GM10847 (cell line): ENCODE data around the gene SLC6A17.

Experiments
- POLR2A ChIP-seq: IDR thresholded peaks from 2 replicates; pipeline ENCODE4 v1.6.1; 2011; ENCODE audit not compliant: insufficient read length; ENCODE audit errors: extremely low read depth

SLC6A17 gene

GRCh38 chr1:110150330-110151174, at the start of gene SLC6A17:
Gene SLC6A17, plus strand, starts transcription at chr1:110150494. Its CDS starts 16,436 bp downstream, at chr1:110166930.
- TF ChIP-seq POLR2A, result no peak

DNA sequence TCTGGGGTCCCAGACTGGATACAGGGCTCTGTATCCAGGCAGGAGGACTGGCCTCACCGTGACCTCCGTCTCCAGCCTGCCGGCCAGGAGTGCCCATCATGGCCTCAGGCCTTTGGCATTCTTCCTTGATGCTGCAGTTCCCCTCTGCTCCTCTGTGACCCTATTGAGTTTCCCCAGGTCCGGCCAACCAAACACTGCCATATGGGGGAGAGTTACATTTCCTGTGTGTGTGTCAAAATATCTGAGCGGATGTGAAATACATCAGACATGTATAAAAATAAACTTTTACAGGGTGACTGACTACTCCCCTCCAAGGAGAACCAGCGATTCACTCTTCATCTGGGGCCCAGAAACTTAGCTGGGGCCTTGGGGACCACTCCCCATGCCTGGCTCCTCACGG, 48.2 kb upstream of the SLC6A17 start:
- no peak for TF ChIP-seq POLR2A

DNA sequence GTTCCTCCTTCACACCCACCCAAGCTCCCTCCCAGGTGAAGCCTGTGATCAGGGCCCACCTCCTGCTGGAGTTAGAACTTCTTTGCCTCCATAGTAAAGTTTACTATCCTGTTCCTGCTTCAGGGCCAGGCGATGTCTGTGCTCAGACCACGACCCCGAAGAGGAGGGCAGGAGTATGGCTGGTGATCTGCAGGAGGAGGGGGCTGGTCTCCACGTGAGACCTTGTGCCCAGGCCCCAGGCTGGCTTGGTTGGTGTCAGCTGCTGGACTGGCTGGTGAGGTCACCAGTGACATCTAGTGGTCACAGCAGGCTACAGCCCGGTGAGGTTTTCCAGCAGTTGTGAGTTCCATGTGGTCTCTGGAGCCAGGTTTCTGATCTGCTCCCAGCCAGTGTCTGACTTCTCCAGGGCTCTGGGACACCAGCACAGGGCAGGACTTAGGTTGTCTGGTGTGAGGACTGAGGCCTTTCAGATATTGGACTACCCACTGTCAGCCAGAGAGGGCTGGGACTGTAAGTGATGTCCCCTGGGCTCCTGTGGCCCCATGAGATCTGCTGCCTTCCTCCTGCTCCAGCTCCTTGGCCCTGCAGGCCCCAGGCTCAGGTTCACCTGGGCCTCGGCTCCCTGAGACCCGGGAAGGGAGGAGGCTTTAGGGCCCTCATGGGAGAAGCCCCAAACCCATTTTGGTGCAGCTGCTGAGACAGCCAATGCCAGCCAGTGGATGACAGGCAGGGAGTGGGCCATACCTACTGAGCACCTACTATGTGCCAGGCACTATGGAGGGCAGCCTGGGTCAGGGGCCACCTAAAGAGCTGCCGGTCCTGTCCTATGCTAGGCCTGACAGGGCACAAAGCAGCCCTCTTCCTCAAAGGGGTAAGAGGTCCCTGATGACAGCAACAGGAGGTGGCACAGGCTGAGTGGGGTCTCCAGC, 44.0 kb upstream of the SLC6A17 start:
- no peak for TF ChIP-seq POLR2A

DNA sequence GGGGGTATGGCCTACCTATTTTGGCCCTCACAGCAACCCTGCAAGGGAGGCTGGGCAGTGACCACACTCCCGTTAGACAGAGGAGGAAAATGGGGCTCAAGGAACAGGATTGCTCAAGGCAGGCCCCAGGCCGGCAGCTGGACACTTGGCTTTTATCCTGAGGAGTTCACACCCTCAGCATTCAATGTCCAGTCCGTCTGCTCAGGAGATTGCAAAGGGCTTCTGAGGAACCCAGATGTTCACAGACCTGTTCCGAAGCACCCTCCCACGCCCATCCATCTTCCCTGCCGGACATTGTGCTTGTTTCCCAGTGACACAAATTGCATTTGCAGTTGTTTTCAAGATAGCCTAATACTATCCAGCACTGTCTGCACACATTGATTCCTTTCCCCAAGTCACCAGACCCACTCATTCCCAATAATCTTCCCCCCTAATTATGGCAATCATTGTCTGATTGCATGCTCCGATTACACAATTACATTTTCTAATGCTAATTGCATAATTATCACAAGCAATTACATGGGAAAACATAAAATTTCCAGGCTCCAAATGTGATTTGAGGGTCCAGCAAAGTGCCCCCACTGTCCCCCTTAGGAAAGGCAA, 42.3 kb upstream of the SLC6A17 start:
- TF ChIP-seq POLR2A, result no peak

DNA sequence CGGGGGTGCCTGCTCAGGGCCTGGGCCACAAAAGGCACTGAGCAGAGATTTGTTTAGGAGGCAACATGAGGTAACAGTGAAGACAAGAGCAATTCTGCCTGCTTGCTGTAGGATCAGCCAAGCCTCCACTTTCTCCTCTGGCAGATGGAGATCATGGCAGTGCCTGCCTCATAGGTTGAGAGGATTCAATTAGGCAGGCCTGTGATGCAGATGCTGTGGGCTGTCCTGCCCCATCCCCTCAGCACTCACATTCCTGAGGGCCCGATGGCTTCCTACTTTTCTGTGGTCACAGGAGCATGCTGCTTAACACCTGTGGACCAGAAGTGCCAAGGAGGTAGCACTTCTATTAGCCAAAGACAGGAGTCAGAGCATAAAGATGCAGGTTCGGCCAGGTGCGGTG, 39.2 kb upstream of the SLC6A17 start:
- TF ChIP-seq POLR2A, result no peak

GRCh38 chr1:110112143-110112542, 38.2 kb upstream of the SLC6A17 start, which contains the start of gene UBL4B:
Gene UBL4B, plus strand, starts transcription at chr1:110112443. Its CDS starts 92 bp downstream, at chr1:110112535.
- no peak for TF ChIP-seq POLR2A

- TF ChIP-seq POLR2A, result no peak
Measured at GRCh38 chr1:110112656-110113055, 37.6 kb upstream of the SLC6A17 start.

GRCh38 chr1:110113551-110113950, 36.7 kb upstream of the SLC6A17 start:
- no peak for TF ChIP-seq POLR2A

GRCh38 chr1:110114173-110114572, 36.1 kb upstream of the SLC6A17 start:
- TF ChIP-seq POLR2A, result no peak

GRCh38 chr1:110114784-110115183, 35.5 kb upstream of the SLC6A17 start:
- no peak for TF ChIP-seq POLR2A

- TF ChIP-seq POLR2A, result no peak
Measured at GRCh38 chr1:110118636-110119396, 31.5 kb upstream of the SLC6A17 start.

DNA sequence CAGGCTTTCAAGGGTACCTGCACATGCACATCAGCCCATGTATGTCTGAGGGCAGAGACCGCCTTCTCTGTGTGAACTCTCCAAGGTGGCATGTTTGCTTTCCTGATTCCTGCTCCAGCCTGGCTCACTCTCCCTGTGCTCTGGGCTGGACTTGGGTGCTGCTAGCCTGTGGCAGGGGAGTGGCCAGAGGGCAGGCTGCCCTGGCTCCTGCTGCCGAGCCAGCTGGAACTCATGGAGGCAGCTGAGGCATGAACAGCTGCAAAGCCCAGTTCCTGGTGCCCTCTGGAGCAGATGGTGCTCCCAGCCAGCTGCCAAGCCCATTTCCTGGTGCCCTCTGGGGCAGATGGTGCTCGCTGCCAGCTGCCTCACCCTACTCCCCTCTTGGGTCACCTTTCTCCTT, 30.5 kb upstream of the SLC6A17 start:
- TF ChIP-seq POLR2A, result no peak

GRCh38 chr1:110120960-110121561, 29.2 kb upstream of the SLC6A17 start:
- no peak for TF ChIP-seq POLR2A

GRCh38 chr1:110123224-110123623, 27.1 kb upstream of the SLC6A17 start:
- no peak for TF ChIP-seq POLR2A

DNA sequence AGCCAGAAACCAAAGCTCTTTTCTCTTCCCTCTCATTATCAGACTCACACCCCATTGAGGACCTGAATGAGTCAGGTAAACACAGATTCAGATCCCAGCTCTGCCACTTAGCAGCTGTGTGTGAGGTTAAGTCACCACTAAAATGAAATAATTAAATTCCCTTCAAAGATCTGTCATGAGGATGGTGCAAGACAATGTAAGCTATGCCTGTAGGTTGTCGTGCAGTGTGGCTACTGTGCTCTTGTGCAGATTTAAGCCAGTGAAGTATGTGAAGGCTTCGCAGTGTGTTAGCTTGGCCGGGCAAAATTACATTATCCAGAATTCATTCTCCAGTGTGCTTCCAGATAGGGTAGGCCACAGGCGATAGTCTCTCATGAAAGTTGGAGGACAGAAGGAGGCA, 24.5 kb upstream of the SLC6A17 start:
- TF ChIP-seq POLR2A, result no peak

DNA sequence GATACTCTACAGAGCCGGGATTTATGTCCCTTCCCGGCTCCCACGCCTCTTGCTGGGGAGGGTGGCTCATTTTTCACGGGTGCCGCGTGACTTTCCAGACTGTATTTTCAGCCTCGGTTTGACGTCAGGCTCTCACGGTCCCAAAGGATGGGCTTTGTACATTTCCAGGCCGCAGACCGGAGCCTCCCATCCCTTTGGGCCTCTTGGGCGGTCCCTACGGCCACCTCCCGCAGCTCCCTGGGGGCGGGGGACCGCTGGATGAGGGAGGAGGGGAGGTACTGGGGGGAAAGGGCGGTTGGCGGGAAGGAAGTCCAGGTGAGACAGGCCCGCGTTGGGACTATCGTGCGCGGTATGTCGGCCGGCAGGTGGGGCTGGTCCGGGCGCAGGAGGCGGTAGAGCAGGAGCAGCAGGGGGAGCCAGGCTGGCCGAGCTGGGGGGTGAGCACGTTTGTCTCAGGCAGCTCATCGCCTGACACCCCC, 20.1 kb upstream of the SLC6A17 start:
- TF ChIP-seq POLR2A, result no peak
